GM21367 (cell line): ENCODE data around the gene UGT1A3.

Experiments
- ATAC-seq: cut with Tn5 transposase; IDR thresholded peaks from one replicate; pipeline ENCODE4 v1.9.1; 2021; ENCODE audit not compliant: unreplicated experiment

The UGT1A3 gene

DNA sequence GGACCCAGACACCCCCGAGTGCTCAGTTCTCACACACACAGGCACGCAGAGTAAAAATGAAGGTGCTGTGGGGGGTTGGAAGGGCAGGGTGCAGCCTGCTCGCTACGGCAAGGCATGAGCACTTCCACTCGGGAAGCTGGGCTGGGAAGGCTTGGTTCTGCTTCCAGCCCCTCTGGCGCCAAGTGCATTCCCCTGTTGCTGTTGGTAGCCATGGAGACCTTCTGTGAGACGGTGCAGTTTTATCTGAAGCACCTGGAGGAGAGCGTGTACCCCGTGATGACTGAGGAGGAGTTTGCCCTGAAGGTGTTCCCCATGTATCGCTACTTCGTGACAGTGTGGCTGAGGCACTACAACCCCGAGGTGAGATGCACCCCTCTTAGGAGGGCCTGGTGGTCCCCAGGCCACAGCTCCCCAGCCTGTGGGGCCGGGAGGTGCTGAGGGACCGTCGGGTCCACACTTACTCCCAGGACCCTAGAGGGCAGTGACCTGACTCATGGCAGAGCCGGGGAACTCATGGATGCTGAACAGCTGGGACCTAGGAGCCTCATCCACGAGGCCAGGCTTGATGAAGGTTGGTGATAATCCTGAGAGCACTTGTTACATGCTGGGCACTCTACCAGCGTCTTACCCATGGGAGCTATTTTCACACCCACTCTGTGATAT, 64.8 kb downstream of the UGT1A3 start:
- no peak for ATAC-seq

DNA sequence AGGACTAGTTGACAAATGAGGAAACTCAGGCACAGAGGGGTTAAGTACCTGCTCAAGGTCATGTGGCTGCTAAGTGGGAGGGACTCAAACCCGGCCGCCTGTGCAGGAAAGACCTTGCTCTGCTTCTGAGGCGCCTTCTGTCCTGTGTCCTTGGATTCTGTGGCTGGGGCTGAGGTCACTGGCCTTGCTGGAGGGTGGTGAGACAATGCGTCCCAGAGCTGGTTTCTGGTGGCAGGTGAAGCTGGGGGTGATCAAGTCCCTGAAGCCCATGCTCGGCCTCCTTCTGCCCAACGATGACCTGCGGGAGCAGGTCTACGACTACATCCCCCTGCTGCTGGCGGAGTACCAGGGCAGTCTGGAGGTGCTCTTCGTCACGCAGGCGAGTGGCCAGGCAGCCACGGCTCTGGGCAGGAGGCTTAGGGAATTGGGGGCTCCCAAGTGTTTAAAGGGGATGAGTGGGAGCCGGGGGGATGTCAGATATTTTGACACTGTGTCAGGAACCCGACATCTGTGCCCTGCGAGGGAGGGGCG, 65.4 kb downstream of the UGT1A3 start:
- ATAC-seq: no peak

DNA sequence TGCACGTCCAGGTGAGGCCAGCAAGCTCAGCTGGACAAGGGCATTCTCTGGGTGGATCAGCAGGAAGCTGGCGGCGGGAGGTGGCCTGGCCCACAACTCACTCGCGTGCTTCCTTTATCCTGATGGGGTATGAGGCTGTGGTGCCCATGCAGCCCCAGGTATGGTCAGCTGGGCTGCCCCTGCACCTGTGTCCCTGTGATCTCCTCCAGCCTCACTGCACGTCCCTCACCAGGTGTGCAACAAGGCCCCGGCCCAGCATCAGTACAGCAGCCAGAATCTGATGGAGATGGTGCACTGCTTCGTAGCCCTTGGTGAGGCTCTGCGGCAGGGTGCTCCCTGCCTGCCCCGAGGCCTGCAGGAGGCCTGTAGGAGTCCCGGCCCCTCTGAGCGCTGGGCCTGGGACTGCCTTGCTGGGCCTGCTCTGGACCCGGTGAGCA, 66.9 kb downstream of the UGT1A3 start:
- no peak for ATAC-seq

DNA sequence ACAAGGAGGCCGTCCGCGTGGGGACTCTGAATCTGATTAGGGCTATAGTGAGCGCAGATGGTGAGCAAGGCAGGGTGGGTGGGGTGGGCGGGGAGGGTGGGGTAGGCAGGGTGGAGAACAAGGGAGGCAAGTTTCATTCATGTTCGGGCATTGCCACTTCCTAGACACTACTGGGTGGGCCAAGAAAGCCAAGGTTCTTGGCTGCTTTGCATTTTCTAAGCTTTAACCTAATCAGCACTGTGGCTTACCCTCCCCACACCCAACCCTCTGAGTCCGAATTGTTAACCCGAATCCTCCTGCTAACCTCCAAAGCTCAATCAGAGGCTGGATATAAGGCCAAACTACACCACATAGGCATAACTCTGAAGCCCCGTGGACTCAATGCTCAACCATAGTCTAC, 67.4 kb downstream of the UGT1A3 start:
- no peak for ATAC-seq

DNA sequence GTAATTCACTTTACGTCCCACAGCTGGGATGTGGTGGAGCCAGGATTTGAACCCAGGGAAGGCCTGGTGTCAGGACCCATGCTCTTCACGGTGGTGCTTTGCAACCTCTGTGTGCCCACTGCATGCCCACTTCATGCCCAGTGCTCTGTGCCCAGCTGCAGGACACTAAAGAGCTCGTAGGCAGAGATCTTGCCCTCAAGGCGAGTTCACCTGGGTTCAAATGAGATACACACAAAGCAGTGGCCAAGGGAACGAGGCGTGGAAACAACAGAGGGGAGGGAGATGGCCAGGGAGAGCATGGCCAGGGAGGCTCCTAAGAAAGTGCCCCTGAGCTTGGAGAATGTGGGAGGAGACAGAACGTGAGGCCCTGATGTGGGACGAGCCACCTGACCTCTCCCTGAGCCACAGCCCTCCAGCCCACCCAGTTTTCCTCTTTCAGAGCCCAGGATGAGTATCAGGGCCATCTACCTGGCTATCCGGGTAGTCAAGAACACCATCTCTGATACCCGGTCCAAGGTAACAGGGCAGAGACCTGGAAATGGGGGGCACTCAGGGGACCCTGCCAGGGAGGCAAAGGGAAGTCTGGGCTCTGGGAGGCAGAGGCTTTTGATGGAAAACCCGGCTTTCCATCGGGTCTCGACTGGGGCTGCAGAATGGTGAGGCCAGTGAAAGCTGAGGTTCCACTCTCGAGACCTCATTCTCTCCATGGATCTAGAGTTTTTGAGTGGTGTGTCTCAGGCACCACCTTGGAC, 69.7 kb downstream of the UGT1A3 start:
- no peak for ATAC-seq

DNA sequence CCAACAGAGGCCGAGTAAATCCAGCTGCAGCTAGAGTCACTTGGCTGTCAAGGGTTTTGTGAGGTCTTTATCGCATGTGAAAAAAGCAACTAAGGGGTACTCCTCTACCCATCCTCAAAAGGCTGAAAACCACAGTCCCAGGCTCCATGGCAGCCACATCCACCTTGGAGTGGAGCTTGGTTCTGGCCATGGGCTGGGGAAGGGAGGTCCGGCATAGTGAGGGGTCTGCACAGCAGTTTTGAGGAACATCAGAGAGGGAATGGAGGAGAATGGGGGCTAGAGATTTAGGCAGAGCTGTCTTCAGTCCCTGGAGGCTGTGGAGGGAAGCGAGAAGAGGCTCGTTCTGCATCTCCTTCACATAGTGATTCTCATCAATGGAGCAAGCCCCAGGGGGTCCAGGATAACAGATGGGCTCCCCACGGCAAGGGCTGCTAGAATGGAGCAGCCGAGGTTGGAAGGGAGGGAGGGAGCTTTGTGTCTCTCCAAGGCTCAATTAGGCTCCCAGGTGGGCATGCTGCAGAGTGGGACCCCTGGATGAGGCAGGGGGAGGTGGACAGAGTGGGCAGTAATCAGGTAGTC, 70.3 kb downstream of the UGT1A3 start:
- no peak for ATAC-seq

DNA sequence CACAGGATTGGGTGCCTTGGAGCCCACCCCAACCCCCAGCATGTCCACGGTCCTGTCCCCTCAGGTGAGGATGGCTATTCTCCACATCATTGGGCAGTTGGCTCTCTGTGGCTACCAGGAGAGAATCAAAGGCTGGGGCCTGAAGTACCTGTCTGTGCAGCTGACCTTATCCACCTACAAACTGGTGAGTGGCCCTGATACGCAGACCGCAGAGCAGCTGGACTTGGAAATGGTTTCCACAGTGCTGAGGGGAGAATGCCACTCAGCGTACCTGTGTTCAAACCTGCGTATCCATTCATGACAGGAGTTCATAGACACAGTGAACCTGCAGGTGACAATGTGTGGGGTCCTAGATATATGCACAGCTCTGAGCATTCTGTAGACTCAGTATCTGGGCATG, 70.9 kb downstream of the UGT1A3 start:
- no peak for ATAC-seq

DNA sequence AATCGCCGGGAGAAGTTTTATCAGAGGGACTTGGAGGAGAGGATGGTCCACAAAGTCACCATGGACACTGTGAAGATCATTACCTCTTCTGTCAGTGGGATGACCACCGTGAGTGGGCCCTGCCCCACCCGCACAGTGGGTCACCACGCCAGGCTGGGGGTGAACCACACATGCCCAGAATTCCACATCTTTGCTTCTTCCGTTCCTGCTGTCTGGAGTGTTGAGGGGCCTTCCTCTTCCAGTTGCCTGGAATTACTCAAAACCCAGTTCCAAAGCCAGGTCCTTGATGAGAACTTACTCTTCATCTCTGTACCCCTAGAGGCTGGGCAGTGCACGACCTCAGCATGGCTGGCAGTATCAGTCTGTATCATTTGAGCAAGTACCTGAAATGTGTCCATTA, 71.4 kb downstream of the UGT1A3 start:
- no peak for ATAC-seq

DNA sequence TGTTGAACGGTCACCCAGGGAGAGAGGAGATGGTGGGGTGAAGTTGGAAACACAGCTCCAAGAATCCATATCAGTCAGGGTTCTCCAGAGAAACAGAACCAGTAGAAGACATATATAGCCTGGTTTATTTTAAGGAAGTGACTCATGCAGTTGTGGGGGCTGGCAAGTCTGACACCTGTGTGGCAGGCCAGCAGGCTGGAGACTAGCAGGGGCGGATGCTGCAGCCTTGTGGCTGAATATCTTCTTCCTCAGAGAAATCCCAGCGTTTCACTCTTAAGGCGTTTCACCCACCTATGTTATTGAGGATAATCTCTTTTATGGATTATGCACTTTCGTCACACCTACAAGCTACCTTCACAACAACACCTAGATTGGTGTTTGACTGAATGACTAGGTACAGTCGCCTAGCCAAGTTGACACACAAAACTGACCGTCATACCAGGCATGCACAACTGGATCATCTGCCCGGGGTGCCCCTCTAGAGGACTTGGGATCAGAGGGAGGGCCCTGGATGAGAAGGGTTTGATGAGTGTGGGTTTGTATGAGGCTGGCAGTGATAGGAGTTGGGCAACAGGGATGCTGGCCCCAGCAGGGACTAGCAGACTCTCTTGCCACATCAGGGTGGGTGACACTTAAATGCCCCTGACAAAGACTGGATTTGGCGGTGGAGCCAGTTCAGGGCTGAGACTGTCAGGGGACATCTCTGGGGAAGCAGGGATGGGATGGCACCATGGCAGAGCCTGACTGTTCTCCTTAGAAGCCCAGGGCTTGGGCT, 72.7 kb downstream of the UGT1A3 start:
- no peak for ATAC-seq

DNA sequence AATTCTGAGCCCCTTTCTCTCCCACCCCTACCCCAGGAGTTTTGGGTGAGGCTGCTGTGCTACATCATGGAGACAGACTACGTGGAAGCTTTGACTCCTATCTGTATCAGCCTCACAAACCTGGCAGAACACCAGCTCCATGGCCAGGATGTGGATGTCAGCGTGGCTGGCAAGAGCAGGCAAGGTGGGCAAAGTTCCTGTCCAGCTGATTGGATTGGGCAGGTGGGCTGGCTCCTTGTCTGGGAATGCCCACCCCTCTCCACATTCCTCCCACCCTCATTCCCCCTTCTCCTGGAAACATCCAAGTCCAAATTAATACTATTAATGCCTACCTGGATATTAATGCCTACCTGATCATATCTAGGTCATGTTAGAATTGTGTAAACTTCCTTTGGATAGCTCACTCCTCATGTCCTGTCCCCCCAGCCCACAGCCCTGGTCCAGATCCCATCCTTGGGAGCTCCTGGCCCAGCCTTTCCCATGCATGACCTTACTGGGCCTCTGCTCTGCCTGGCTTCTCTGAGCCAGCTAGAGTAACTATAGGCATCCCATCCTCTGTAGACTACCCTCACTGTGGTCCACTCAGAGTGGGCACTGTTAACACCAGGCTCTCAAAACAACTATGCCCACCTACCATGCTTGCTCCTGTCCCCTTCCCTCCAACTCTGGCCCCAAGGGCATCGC, 73.4 kb downstream of the UGT1A3 start:
- ATAC-seq: no peak

DNA sequence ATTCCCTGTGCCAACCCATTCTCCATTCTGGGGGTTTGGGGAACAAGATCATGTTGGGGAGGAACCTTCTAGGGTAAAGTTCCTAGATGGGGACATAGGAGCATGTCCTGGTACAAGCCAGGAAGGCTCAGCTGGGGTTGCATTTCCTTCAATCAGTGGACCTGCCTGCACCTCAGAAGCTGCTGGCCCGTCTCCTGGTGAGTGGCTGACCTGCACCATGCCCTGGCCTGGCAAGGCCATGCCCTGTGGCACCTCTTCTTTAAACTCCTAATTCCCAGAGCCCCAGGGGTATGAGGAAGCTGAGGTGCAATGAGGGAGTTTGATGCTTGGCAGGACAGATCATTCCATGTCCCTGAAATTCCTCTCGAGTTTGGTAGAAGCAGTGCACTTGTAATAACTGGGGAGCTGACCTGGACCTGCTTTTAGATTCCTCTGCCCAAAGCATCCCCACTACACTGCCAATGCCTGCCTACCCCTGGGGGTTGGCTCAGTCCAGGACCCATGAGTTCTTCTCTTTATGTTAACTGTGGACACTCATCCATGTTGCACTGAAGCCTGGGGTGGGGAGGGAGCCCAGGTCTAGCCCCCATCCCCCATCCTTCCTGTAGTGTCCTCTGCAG, 74.6 kb downstream of the UGT1A3 start:
- ATAC-seq: no peak

DNA sequence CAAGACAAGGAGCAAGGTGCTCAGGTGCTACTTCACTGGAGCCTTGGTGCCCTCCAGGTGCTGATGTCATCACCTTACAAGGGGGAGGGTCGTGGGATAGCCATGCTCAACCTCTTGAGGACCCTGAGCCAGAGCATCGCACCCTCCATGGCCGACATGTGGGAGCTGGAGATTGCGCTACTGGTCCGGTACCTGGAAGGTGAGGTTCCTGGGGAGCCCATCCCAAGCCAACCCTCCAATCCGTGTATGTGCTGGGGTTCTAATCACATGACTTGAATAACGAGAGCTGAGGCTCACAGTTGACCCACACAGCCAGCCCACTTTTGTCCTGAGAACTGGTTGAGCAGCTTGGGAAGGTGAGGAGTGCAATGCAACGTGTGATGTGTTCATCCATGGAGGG, 75.2 kb downstream of the UGT1A3 start:
- ATAC-seq: no peak

DNA sequence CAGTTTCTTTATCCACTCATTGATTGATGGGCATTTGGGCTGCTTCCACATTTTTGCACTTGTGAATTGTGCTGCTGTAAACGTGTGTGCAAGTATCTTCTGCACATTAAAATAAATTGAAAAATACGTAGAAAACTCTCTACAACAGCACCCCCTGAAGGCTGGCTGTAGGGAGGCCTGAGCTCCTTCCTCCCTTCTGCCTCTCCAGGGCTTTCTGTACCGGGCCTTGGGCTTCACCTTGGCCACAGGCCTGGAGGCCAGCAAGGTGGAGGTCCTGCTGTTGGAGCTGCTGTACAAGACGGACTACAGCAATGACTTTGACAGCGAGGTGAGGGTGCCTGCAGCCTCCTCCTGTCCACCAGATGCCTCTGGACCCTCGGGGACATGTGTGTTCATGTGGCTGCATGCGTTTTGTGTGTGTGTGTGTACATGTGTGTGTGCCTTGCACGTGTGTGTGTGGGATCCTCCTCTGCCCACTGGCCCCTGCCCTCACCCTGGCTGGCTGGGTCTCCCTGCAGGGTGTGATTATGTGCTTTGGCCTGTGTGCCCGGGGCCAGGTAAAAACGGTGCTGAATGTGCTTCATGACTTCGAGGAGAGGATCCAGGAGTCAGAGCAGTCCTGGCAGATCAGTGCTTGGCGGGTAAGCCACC, 78.5 kb downstream of the UGT1A3 start:
- no peak for ATAC-seq

DNA sequence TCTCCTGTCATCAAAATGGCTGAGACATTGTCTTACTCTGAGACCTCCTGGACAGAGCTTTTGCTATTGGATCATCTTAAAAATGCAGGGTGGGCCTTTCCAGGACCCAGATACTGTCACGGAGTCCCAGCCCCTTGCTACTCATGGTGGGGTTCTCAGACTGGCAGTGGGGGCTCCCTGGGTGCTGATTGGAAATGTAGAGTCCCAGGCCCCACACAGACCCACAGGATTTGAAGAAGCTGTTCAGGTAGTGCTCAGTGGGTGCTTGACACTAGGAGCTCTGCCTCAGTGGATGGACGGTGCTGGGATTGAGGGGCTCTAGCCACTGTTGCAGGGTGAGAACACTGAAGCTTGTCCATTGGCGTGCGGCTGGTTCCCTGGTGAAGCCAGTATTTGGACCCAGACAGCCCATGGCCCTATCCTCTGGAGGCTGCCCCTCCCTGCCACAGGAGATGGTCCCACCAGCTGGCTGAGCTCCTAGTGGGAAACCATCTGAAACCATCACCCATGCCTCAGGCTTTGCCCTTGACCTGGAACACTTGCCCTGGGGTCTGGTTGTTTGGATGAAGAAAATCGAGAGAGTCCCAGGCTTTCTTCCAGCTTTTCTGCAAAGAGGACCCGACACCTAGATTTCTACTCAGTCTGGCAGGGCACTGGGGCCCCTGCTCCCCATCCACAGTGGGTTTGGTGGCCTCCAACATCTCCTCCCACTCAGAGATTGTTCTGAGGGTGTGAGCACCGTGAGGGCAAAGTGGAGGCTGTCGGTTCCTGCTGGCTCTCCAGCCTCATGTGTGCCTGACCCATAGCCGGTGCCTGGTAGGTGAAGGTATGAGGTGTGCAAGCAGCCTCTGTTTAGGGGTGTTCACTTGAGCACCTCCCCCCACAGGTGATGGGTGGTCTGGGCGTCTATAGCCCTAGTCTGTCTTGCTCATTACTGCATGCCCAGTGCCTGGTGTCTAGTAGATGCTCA, 79.4 kb downstream of the UGT1A3 start:
- no peak for ATAC-seq

DNA sequence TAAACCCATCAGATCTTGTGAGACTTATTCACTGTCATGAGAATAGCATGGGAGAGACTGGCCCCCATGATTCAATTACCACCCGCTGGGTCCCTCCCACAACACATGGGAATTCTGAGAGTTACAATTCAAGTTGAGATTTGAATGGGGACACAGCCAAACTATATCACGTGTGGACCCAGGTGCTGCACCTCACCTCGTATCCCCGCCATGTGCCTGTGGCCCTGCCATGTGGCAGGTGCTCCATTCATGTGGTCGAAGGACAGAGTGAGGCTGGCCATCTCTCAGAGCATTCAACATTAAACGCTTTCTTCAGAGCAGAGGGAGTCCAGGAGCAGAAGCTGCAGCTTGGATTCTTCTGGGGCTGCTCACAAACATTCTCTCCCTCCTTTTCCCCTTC, 81.5 kb downstream of the UGT1A3 start:
- no peak for ATAC-seq

DNA sequence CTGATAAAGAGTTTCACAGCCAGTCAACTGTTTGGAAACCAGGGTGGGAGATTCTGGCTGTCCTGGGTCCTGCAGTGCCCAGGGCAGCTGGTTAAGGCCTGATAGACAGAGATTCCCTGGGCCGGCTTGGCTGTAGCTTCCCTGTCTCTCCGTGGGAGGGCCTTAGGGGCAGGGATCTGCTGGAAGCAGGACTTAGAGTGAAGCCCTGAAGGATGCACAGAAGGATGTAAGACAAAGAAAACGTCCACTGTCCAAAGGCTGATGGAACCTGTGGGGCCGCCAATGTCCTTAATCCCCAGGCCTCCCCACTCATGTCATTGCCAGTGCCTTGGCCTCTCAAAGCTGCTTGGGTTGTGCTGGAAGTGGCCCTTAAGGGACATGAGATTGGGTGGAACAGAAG, 82.2 kb downstream of the UGT1A3 start:
- ATAC-seq: no peak

DNA sequence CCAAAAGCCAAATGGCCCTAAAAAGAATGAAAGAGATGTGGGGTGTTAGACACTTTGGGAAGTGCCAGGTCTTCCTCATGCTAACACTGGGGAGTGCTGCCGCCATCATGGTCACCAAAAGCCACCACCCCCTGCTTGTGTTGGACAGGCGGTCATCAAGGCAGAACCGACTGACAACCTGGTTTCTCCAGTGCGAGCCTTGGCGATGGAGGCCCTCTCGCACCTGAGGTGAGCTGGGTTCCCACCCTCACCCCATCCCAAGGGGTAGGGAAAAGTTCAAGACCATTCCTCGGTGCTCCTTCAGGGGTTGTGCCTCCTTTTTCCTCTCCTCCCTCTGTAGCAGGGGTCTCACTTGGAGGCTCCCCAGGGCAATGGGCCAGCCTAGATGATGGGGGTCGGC, 82.9 kb downstream of the UGT1A3 start:
- no peak for ATAC-seq

DNA sequence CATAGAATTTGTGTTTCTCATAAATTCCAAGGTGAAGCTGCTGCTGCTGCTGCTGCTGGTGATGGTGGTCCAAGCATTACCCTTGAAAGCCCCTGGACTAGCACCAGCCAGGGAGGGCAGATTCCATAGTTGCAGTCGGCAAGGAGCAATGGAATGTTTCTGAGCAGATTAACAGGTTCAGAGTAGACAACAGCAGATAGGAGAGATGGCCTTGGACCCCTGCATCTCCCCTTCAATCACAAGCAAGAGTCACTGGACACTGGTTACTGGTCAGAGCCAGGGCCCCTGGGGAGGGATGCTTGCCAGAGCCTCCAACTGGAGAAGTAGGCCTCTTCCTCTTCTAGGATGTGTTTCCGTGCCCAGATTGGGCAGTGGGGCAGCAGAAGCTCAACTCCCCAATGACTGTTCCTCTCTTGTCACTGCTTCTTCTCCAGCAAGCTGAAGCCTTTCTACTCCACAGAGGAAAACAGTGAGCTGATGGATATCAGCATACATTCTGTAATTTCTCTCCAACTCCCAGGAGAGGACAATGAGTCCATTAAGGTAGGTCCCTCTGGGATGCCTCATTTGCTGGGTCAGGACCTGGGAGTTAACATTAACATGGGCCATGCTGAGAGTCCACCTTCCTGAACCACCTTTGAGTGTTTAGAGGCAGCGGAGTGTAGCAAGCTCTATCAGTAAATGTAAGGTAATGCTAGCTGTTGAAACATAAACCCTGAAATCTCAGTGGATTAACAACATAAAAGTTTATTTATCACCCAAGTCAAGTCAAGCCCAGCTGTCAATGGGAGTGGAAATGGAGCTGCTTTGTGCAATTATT, 84.6 kb downstream of the UGT1A3 start:
- no peak for ATAC-seq
